GM13977 (cell line): ENCODE results near the gene CMIP.

ENCODE experiments used
- DNase-seq: peaks from one replicate; pipeline ENCODE4 v3.0.0; 2012; ENCODE audit warnings: low spot score
- CTCF ChIP-seq: IDR thresholded peaks from 2 replicates; pipeline ENCODE4 v1.5.1; 2012; ENCODE audit warnings: mild to moderate bottlenecking, control low read depth; ENCODE audit not compliant: insufficient read depth; ENCODE audit errors: extremely low read depth, missing control alignments
- in situ Hi-C: fragments of 300-500 bp; cut with MboI; formaldehyde crosslinking; loops from one replicate; pipeline ENCODE4 v1.12.0; 2022; ENCODE audit warnings: low sequenced_read_pairs, low pct_unique_long_range_greater_than_20kb, mixed read lengths, inconsistent platforms; ENCODE audit not compliant: unreplicated experiment

The CMIP gene

GRCh38 chr16:81589975-81590650, 145.5 kb downstream of the CMIP start:
- in situ Hi-C loops = no loop called here
- DNase-seq = no peak

GRCh38 chr16:81590714-81591544, 146.3 kb downstream of the CMIP start:
- no peak for TF ChIP-seq CTCF
- in situ Hi-C loops = no loop called here
- DNase-seq = no peak

More at GRCh38 chr16:81589975-81590650, 145.5 kb downstream of the CMIP start:
- TF ChIP-seq CTCF = no peak

GRCh38 chr16:81591545-81591870, 146.9 kb downstream of the CMIP start:
- TF ChIP-seq CTCF = no peak
- in situ Hi-C loops = no loop called here
- no peak for DNase-seq

- no peak for TF ChIP-seq CTCF
- DNase-seq = no peak
- in situ Hi-C loops = no loop called here
Measured at GRCh38 chr16:81592353-81592866, 147.8 kb downstream of the CMIP start.

- no peak for DNase-seq
- in situ Hi-C loops = no loop called here
Measured at GRCh38 chr16:81593481-81593880, 148.9 kb downstream of the CMIP start.

More at GRCh38 chr16:81593481-81593880, 148.9 kb downstream of the CMIP start:
- TF ChIP-seq CTCF = no peak
